Tibial nerve (tissue), 3 donors: Measurements from ENCODE around the gene DDX60.

ENCODE experiments used
- EP300 ChIP-seq, 2 donors: sonication (generic); formaldehyde crosslinking; IDR thresholded peaks; one replicate each; pipeline ENCODE4 v1.6.1; 2017; ENCODE audit warnings: antibody characterized with exemption in 2 of 2, mild to moderate bottlenecking in 1 of 2
- POLR2A ChIP-seq, 2 donors: fragments of 450-650 bp; IDR thresholded peaks; one replicate each; pipeline ENCODE4 v1.6.1; 2017; ENCODE audit warnings: antibody characterized with exemption in 2 of 2, mild to moderate bottlenecking in 2 of 2, moderate library complexity in 2 of 2

GRCh38 chr4:168337550-168337940 lies 19.0 kb upstream of the DDX60 start:
- TF ChIP-seq POLR2A (IDR thresholded peaks at IDR 0.05) (no peak), EP300 (IDR thresholded peaks at IDR 0.05) (no peak)
